Colonic mucosa (tissue), 4 donors: Measurements from ENCODE around the gene CALM3. TPM values are rescaled to one million over a fixed set of nuclear protein-coding genes. Genes with fewer than 3 reads are reported as not detected.

Experiments
- DNase-seq: peaks from one replicate; pipeline ENCODE4 v3.0.0-alpha.2; 2020
- H3K27ac ChIP-seq: fragments of 200-600 bp; one replicate; pipeline ENCODE4 v1.8.0; 2021
- H3K27me3 ChIP-seq: fragments of 200-600 bp; one replicate; pipeline ENCODE4 v1.8.0; 2021
- H3K36me3 ChIP-seq: fragments of 200-600 bp; one replicate; pipeline ENCODE4 v1.8.0; 2021
- H3K4me1 ChIP-seq: fragments of 200-600 bp; one replicate; pipeline ENCODE4 v1.8.0; 2021; ENCODE audit warnings: mild to moderate bottlenecking
- H3K4me3 ChIP-seq: fragments of 200-600 bp; one replicate; pipeline ENCODE4 v1.8.0; 2021
- H3K9ac ChIP-seq, 2 donors: one replicate each; pipeline ENCODE4 v1.7.0; 2013; ENCODE audit warnings: control low read depth in 2 of 2, low read depth in 2 of 2, low read length in 2 of 2
- H3K9me3 ChIP-seq: fragments of 200-600 bp; one replicate; pipeline ENCODE4 v1.8.0; 2021
- CTCF ChIP-seq: fragments of 200-600 bp; IDR thresholded peaks from one replicate; pipeline ENCODE4 v1.8.0; 2022; ENCODE audit warnings: antibody characterized with exemption, mild to moderate bottlenecking
- intact Hi-C: fragments of 100-400 bp; cut with DNase I; formaldehyde crosslinking; loops from one replicate; pipeline ENCODE4 v1.14.1; 2022
- total RNA-seq, 2 donors: library from RNA; stranded (reverse); fragmentation: NEBNext Ultra II Directional in 1 of 2; extraction: Animal tissue kit (Norgen Biotek cat#: 25700) in 1 of 2; gene quantifications; one replicate each; pipeline ENCODE4 v1.2.1, GENCODE V29; 2021
- donor health status: healthy.
- donor health status: DM: no; HTN: no; CAD: no.
- donor health status: DM: no; HTN: no; CAD: no.

Gene CALM3
- total RNA-seq, 2 donors from 2014 or later, result 309 to 444 TPM

- Histone ChIP-seq H3K9ac (peak overlapping the region; percentile 89 to 93), H3K9me3 (no peaks in the 10 kb centered on the region), H3K4me3 (peak overlapping the region; percentile 98), H3K4me1 (peaks cover 12% of the 10 kb centered on the region), H3K36me3 (no peaks in the 10 kb centered on the region), H3K27ac (peak overlapping the region; percentile 97), H3K27me3 (no peaks in the 10 kb centered on the region)
- DNase-seq, result no peak
- intact Hi-C loops, result no loop called here
- peak; percentile 12 for TF ChIP-seq CTCF
These were observed 1.3 kb upstream of the CALM3 start for GRCh38 chr19:46599716-46600373.

- Histone ChIP-seq H3K9me3 (no peaks in the 10 kb centered on the region), H3K9ac (peak overlapping the region; percentile 89 to 93), H3K27ac (peak overlapping the region; percentile 97), H3K4me3 (peak overlapping the region; percentile 98), H3K27me3 (no peaks in the 10 kb centered on the region), H3K36me3 (peaks cover 4% of the 10 kb centered on the region), H3K4me1 (peaks cover 12% of the 10 kb centered on the region)
- intact Hi-C loops, result no loop called here
- TF ChIP-seq CTCF, result no peak
- DNase-seq, result peak; percentile 98
These were observed 479 bp upstream of the CALM3 start for GRCh38 chr19:46600384-46601317.

GRCh38 chr19:46602392-46603194, 1.5 kb downstream of the CALM3 start:
- H3K9ac ChIP-seq, result peak overlapping the region; percentile 76 to 100
- no peaks in the 10 kb centered on the region for H3K27me3 ChIP-seq
- no peaks in the 10 kb centered on the region for H3K9me3 ChIP-seq
- no peak for DNase-seq
- peaks cover 18% of the 10 kb centered on the region for H3K36me3 ChIP-seq
- peak overlapping the region; percentile 97 for H3K27ac ChIP-seq
- intact Hi-C loops, result no loop called here
- peak overlapping the region; percentile 98 for H3K4me3 ChIP-seq
- TF ChIP-seq CTCF, result no peak
- H3K4me1 ChIP-seq, result peaks cover 12% of the 10 kb centered on the region

- peaks cover 12% of the 10 kb centered on the region for H3K4me1 ChIP-seq
- H3K9ac ChIP-seq, result peak overlapping the region; percentile 76 to 100
- H3K36me3 ChIP-seq, result peaks cover 24% of the 10 kb centered on the region
- H3K27ac ChIP-seq, result peak overlapping the region; percentile 97
- no peak for TF ChIP-seq CTCF
- H3K4me3 ChIP-seq, result peak overlapping the region; percentile 98
- no peaks in the 10 kb centered on the region for H3K9me3 ChIP-seq
- intact Hi-C loops, result no loop called here
- no peaks in the 10 kb centered on the region for H3K27me3 ChIP-seq
- DNase-seq, result peak; percentile 85
These were observed 2.1 kb downstream of the CALM3 start for GRCh38 chr19:46603195-46603637.

- peaks cover 30% of the 10 kb centered on the region for H3K36me3 ChIP-seq
- H3K9ac ChIP-seq, result peak overlapping the region in 1 of 2 donors; percentile 100
- no peak for DNase-seq
- no peak for TF ChIP-seq CTCF
- no peaks in the 10 kb centered on the region for H3K9me3 ChIP-seq
- H3K4me1 ChIP-seq, result peaks cover 12% of the 10 kb centered on the region
- intact Hi-C loops, result no loop called here
- no peaks in the 10 kb centered on the region for H3K27me3 ChIP-seq
- peak overlapping the region; percentile 97 for H3K27ac ChIP-seq
- H3K4me3 ChIP-seq, result no peak overlapping the region
These were observed 2.7 kb downstream of the CALM3 start for GRCh38 chr19:46603752-46604231.
